SJCRH30 (cell line): Measurements from ENCODE around the gene SLC9A9. TPM values are rescaled to one million over a fixed set of nuclear protein-coding genes. Genes with fewer than 3 reads are reported as not detected.

Experiments used
- DNase-seq, 2 experiments: peaks; one replicate each; pipeline ENCODE4 v3.0.0-alpha.2; 2015 to 2020
- H3K27ac ChIP-seq: fragments of 250-450 bp; sonication (Bioruptor Pico); 2 replicates; pipeline ENCODE4 v1.5.1; 2020; ENCODE audit warnings: mild to moderate bottlenecking, moderate library complexity
- H3K27me3 ChIP-seq: fragments of 250-450 bp; sonication (Bioruptor Pico); 2 replicates; pipeline ENCODE4 v1.5.1; 2020; ENCODE audit warnings: mild to moderate bottlenecking, moderate library complexity
- H3K36me3 ChIP-seq: fragments of 250-450 bp; sonication (Bioruptor Pico); 2 replicates; pipeline ENCODE4 v1.5.1; 2020; ENCODE audit warnings: mild to moderate bottlenecking, moderate library complexity
- H3K4me1 ChIP-seq: fragments of 250-450 bp; sonication (Bioruptor Pico); 2 replicates; pipeline ENCODE4 v1.5.1; 2020; ENCODE audit warnings: mild to moderate bottlenecking, moderate library complexity
- H3K4me3 ChIP-seq: fragments of 250-450 bp; sonication (Bioruptor Pico); 2 replicates; pipeline ENCODE4 v1.5.1; 2020; ENCODE audit warnings: mild to moderate bottlenecking, moderate library complexity
- H3K9me3 ChIP-seq: fragments of 250-450 bp; sonication (Bioruptor Pico); replicated peaks from 2 replicates; pipeline ENCODE4 v1.5.1; 2020; ENCODE audit warnings: mild to moderate bottlenecking, moderate library complexity
- total RNA-seq: library from RNA; depleted of rRNA; stranded (reverse); fragments of >200 nt; shearing (Covaris generic); gene quantifications from 2 replicates; pipeline ENCODE4 v1.2.3, GENCODE V29; 2014

SLC9A9 gene
- total RNA-seq, 1 experiment from 2014 or later = 1.4 TPM

DNA sequence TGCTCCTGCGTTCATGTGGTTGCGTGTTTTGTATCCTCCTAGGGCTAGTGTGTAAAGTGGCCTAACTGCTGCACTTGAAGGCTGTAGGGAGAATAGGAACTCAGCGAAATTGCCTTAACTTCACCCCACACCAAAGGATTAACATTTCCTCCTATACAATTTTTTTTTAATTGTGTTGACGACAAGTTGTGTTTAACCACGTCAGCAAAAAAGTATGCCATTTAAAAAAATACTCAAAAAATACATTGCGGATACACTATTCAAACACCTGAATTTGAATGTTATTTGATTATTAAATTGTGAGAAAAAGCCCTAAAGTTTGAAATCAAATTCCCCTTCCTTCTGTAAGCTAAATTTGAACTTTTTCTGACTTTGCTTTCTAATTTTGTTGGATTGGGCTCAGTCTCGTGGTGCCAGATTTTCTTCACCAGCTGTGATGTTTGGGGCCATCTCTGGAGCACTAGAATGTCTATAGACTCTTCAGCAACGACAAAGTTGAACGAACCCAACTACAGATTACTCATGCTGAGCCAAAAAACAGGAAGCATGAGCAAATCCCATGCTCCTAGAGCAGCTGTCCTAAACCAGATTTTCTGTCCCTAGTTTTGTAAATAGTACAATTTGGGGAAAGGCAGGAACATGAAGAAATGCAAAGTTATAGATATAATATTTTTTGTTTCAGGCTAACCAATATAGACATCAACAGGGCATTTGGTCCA, 8.1 kb upstream of the SLC9A9 start:
- no peak overlapping the region for H3K4me3 ChIP-seq
- H3K9me3 ChIP-seq = no peaks in the 10 kb centered on the region
- no peak overlapping the region for H3K27ac ChIP-seq
- no peaks in the 10 kb centered on the region for H3K36me3 ChIP-seq
- H3K27me3 ChIP-seq = no peaks in the 10 kb centered on the region
- no peaks in the 10 kb centered on the region for H3K4me1 ChIP-seq
- no peak for DNase-seq

DNA sequence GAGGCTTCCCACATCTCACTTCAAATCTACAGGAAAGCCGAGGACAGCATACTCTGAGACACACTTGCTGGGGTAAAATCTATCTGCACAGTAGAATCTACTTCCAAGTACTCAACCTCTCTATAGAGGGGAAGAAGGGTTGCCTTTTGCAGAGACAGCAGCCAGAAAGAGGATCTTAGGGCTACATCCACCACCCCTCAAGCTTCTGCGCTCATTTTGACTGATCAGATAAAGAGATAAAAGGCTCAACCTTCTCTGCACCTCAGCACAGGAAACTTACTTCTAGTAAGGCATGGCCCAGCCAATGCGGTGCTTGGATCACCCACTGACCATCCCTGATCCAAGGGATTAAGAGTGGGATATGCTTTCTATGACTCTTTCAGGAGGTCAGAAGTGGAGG, 6.9 kb upstream of the SLC9A9 start:
- DNase-seq = no peak
- Histone ChIP-seq H3K4me3 (no peak overlapping the region), H3K36me3 (no peaks in the 10 kb centered on the region), H3K27me3 (no peaks in the 10 kb centered on the region), H3K9me3 (no peaks in the 10 kb centered on the region; the same call in 1 of the 2 replicates), H3K4me1 (no peaks in the 10 kb centered on the region), H3K27ac (no peak overlapping the region)

DNA sequence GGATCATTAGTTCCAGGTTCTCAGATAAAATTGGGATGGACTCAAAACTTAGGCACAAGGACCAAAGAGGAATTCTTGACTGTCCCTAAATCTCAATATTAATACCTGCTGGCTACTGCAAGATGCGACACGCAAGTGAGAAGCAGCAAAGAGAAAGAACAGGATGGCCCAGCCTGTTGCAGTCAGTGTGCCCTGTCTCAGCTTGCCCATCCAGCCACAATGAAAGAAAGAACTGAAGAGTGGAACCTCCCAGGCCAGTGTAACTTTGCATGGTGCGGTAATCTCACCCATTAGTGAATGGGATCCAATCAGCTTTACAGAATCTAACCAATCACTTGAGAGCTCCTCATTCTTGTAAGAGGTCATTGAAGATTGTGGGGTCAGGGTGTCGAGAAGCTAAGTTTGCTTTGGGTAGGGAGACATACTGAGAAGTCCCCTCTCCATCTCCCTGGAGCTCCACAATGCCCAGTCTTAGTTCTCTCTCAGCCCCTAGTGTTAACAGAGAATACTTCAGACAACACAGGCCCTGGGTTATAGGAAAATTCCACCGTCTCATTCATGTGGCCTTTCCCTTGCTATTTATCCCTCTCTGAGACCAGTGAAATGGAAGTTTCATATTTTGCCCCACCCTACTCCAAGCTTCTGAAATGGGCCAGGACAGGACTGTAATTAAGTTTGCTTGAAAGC, 3.2 kb upstream of the SLC9A9 start:
- Histone ChIP-seq H3K4me1 (no peaks in the 10 kb centered on the region; the same call in none of the 2 replicates), H3K4me3 (no peak overlapping the region), H3K36me3 (no peaks in the 10 kb centered on the region), H3K27ac (no peak overlapping the region), H3K9me3 (no peaks in the 10 kb centered on the region; the same call in 1 of the 2 replicates), H3K27me3 (no peaks in the 10 kb centered on the region)
- no peak for DNase-seq

DNA sequence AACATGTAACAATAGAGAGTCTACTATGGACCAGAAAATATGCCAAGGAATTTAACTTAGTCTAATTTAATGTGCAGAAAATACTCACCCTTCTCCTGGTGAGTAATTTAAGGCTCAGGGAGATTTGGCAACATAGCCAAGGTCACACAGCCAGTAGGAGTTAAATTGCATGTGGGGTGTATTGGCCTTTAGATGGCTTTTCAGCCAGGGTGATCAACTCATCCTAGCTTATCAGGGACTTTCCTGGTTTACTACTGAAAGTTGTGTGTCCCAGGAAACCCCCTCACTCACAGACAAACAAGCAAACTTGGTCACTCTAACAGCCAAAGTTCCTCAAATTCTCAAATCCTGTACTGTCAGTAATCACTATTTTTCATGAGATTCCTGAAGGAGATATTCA, 2.6 kb upstream of the SLC9A9 start:
- Histone ChIP-seq H3K4me3 (no peak overlapping the region), H3K36me3 (no peaks in the 10 kb centered on the region), H3K27me3 (no peaks in the 10 kb centered on the region), H3K9me3 (no peaks in the 10 kb centered on the region; the same call in 1 of the 2 replicates), H3K27ac (no peak overlapping the region), H3K4me1 (no peaks in the 10 kb centered on the region; the same call in none of the 2 replicates)
- DNase-seq = no peak

DNA sequence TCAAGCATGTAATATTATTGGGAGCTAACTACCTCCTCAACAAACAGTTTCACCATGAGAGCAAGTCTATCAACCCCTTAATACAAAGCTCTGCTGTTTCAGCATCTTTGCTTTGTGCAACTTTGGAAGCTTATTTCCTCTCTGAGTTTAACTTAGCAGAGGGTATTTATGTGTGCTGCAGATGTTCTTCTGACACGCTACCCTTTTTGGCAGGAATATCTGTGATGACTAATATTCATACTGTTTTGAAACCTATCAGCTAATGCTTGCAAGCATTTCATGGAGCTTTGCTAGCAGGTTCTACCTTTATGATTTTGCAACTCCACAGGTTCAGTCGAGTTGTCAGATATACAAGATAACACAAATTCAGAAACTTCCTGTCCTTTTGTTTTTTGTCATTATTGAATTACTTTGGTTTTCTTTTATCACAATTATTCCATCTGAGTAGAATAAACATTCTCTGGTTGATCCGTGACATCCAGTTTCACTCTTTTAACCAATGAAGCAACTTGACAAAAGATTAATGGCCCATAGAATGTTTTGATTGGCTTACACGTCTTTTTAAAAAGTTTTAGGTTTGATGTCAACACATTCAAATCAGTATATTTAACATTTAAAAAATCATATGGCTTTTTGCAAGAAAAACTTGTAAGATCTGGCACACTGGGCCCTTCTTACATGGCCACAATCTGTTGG, 1.7 kb upstream of the SLC9A9 start:
- no peak for DNase-seq
- H3K9me3 ChIP-seq = no peaks in the 10 kb centered on the region; the same call in 1 of the 2 replicates
- H3K4me1 ChIP-seq = no peaks in the 10 kb centered on the region; the same call in none of the 2 replicates
- H3K27me3 ChIP-seq = no peaks in the 10 kb centered on the region
- H3K4me3 ChIP-seq = no peak overlapping the region
- no peaks in the 10 kb centered on the region for H3K36me3 ChIP-seq
- H3K27ac ChIP-seq = no peak overlapping the region

DNA sequence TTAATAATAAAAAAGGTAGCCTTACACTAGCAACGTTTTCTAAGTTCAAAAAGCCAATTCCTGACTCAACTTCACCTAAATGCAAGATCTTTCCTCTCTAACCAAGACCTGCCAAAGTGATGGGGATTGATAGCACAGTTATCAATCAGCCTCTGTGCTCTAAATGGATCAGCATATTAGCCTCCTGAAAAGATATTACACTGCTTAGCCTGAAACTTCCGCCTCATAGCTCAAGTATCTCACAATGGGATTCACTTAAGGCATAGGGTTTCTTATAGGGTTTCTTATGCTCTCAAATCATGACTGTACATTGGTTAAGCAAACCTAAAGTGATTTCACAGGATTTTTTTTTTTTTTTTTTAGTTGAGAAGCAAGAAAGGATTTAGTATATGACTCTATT, 436 bp upstream of the SLC9A9 start:
- Histone ChIP-seq H3K4me3 (peak overlapping the region; percentile 55), H3K27me3 (no peaks in the 10 kb centered on the region), H3K27ac (no peak overlapping the region), H3K9me3 (no peaks in the 10 kb centered on the region; the same call in 1 of the 2 replicates), H3K4me1 (peaks cover 2% of the 10 kb centered on the region), H3K36me3 (no peaks in the 10 kb centered on the region)
- no peak for DNase-seq

DNA sequence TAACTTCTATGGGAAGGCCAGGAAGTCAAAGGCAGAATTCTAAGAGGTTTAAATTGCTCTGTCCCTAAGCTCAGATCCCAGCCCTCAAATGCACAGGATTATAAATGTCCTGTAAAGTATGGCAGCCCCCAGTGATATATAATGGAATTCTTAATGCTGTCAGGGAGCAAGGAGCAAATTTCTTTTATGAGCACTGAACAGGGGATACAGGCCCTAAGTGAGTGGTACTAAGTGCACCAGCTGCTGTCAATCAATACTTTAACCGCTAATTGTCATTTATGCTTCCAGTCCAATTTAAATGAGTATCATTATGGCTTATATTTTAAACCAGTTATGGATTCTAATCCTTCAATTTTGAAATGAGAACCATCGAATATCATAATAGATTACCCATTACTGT, 4.7 kb downstream of the SLC9A9 start:
- H3K36me3 ChIP-seq = no peaks in the 10 kb centered on the region
- peaks cover 2% of the 10 kb centered on the region for H3K4me1 ChIP-seq
- DNase-seq = peak in 1 of 2 experiments; percentile 56
- H3K27me3 ChIP-seq = no peaks in the 10 kb centered on the region
- no peak overlapping the region for H3K27ac ChIP-seq
- no peak overlapping the region for H3K4me3 ChIP-seq
- H3K9me3 ChIP-seq = no peaks in the 10 kb centered on the region

DNA sequence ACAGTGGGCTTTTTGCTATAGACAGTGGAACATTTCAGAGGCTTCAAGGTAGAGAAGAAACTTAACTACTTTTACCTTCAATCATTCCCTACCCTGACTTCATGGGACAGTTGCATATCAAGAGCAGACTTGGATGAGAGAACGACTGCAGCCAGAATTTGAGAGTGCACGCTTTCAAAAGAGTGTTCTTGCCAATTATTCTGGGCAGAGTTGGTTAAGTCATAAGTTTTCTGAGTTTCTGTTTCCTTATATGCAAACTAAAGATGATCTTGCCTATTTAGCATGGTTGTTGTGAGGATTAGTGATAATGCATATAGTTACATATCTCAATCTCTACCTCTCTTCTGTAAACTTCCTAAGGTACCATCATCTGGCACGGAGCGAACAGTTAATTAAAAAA, 7.6 kb downstream of the SLC9A9 start:
- no peaks in the 10 kb centered on the region for H3K27me3 ChIP-seq
- peaks cover 2% of the 10 kb centered on the region; the same call in 1 of the 2 replicates for H3K4me1 ChIP-seq
- no peak overlapping the region for H3K27ac ChIP-seq
- H3K4me3 ChIP-seq = no peak overlapping the region
- DNase-seq = no peak
- H3K36me3 ChIP-seq = no peaks in the 10 kb centered on the region
- H3K9me3 ChIP-seq = no peaks in the 10 kb centered on the region

DNA sequence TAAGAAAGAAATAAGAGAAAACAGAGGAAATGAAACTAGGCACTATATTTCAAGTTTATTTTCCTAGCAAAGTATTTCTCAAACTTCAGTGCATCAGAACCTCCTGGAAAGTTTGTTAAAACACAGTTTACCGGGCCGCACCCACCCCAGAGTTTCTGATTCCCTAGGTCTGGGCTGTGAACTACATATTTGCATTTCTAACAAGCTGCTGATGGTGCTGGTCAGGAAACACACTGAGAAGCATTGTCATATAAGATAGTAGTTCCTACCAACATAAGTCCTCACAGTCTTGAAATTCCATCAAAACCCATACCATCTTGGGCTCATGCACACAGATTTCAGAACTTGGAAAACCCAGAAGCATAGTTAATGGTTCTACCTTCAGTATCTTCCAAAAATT, 8.3 kb downstream of the SLC9A9 start:
- Histone ChIP-seq H3K27me3 (no peaks in the 10 kb centered on the region), H3K4me1 (peaks cover 2% of the 10 kb centered on the region; the same call in 1 of the 2 replicates), H3K4me3 (no peak overlapping the region), H3K36me3 (no peaks in the 10 kb centered on the region), H3K27ac (no peak overlapping the region), H3K9me3 (no peaks in the 10 kb centered on the region)
- no peak for DNase-seq

DNA sequence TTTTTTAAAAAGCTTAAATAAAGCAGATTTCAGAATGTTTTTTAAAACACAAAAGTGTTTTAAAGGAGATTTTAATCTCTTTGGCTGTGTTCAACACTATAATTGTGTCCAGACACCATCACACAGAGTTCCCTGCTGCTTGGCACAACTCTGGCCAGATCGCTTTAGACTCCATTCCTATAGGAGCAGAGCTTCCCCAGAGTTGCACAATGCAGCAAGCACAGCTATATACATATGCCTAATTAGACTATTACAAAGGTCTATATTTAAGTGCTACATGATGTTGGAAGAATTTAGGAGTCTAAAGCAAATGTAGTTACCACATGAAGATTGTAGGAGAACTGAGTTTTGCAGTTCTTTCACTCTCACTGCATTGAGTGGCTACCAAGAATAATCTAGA, 11.2 kb downstream of the SLC9A9 start:
- DNase-seq = no peak

DNA sequence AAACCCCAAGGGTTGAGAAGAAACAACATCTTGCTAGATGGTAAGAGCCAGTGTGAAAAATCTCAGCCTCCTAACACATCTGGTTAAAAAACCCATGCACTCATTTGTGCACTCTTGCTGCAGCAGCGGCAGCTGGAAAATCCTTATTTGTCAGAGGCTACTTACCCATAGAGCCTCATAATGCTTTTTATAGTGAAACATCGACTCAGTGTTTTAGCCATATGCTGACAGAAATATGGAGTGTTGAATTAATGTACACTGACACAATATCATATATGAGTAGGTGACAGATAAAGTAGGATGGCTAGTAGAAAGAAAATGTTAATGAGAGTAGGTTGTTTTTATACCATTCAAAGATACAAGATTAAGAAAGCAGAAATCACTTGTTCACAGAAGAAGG, 13.0 kb downstream of the SLC9A9 start:
- H3K9me3 ChIP-seq = no peaks in the 10 kb centered on the region
- no peaks in the 10 kb centered on the region for H3K4me1 ChIP-seq
- no peaks in the 10 kb centered on the region for H3K27me3 ChIP-seq
- no peak overlapping the region for H3K27ac ChIP-seq
- H3K36me3 ChIP-seq = no peaks in the 10 kb centered on the region
- DNase-seq = no peak
- H3K4me3 ChIP-seq = no peak overlapping the region

More for the DNA sequence above, 11.2 kb downstream of the SLC9A9 start:
- no peaks in the 10 kb centered on the region for H3K36me3 ChIP-seq
- no peaks in the 10 kb centered on the region for H3K9me3 ChIP-seq
- no peak overlapping the region for H3K27ac ChIP-seq
- no peaks in the 10 kb centered on the region for H3K27me3 ChIP-seq
- no peaks in the 10 kb centered on the region for H3K4me1 ChIP-seq
- H3K4me3 ChIP-seq = no peak overlapping the region

DNA sequence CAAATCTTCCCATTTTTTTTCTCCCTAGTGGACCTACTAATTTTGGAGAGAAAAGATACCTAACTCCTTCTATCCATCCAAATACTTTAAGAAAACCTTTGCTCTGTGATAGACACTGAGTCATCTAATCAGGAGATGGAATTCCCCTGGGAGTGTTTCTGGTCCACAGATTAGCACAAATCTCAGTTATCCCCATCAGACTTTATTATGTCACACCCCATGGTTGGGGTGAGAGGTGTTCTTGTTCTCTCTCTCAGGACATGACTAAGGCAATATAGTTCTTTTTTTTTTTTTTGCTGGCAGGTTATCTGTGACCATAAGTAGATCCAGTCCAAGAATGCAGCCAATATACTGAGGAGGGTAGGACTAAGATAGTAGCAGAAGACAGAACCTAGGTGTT, 15.8 kb downstream of the SLC9A9 start:
- Histone ChIP-seq H3K9me3 (no peaks in the 10 kb centered on the region), H3K27me3 (0 out of 2 replicates have a peak, but pooled peaks cover 3% of the 10 kb centered on the region), H3K4me1 (no peaks in the 10 kb centered on the region), H3K4me3 (no peak overlapping the region), H3K27ac (no peak overlapping the region), H3K36me3 (no peaks in the 10 kb centered on the region)
- no peak for DNase-seq

DNA sequence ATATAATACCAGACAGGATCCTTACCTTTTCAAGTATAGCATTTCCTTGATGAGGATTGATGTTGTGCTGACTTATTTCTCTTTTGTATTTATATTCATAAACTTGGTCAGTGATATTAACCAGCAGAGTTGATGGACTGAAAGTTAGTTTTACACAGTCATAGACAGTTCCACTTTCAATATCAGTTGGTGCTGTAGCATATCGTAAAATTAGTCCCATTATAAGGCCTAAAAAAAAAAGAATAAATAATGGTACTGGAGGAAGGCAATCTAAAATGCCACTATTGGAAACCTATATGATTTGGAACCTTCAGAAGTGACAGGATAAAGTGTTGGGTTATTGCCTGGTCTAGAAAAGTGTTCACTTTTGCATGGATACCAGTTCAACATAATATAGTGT, 16.3 kb downstream of the SLC9A9 start:
- Histone ChIP-seq H3K27me3 (0 out of 2 replicates have a peak, but pooled peaks cover 3% of the 10 kb centered on the region), H3K36me3 (no peaks in the 10 kb centered on the region), H3K27ac (no peak overlapping the region), H3K4me1 (no peaks in the 10 kb centered on the region), H3K9me3 (no peaks in the 10 kb centered on the region), H3K4me3 (no peak overlapping the region)
- no peak for DNase-seq

DNA sequence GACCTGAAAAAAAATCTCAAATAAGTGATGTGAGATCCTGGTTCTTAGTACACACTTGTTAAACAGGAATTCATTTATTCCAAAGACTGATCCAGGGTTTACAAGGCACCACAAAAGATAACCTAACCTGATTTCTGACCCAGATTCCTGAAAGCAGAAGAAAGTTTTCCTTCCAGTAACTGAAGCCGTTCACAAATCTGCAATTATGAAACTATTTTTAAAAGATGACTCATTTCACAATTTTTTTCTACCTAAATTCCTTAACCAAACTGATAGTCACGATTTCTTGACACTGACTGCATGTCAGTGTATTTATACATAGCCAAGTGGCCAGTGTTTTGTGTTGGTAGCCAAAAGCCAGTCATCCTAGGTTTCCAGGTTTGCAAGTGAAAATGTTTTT, 17.1 kb downstream of the SLC9A9 start:
- Histone ChIP-seq H3K9me3 (no peaks in the 10 kb centered on the region), H3K4me1 (no peaks in the 10 kb centered on the region), H3K27ac (no peak overlapping the region), H3K27me3 (0 out of 2 replicates have a peak, but pooled peaks cover 3% of the 10 kb centered on the region), H3K36me3 (no peaks in the 10 kb centered on the region), H3K4me3 (no peak overlapping the region)
- DNase-seq = no peak

DNA sequence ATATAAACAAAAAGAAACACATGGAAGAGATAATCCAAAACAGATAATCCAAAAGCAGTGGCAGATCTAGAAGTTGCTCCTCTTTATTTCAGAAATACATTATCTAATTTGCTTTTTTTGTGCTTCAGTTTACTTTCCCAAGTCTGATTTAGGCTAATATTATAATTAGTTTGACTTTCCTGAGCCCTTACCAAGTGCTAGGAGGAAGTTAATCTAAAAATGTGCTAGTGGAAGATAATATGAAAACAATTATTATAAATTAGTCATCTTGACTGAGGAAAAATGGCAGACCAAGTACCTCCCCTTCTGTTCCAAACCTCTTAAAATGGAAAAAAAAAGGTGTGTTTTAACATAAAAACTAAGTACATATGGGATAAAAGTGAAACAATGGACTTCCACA, 17.5 kb downstream of the SLC9A9 start:
- no peaks in the 10 kb centered on the region for H3K36me3 ChIP-seq

More for the DNA sequence above, 17.5 kb downstream of the SLC9A9 start:
- 0 out of 2 replicates have a peak, but pooled peaks cover 3% of the 10 kb centered on the region for H3K27me3 ChIP-seq
- H3K4me3 ChIP-seq = no peak overlapping the region
- H3K4me1 ChIP-seq = no peaks in the 10 kb centered on the region
- no peaks in the 10 kb centered on the region for H3K9me3 ChIP-seq
- DNase-seq = no peak
- no peak overlapping the region for H3K27ac ChIP-seq
